ENCODE measurements around the gene GATA5.
A peak's percentile ranks its signal among the peaks of the same experiment; 100 is the strongest.

DNA sequence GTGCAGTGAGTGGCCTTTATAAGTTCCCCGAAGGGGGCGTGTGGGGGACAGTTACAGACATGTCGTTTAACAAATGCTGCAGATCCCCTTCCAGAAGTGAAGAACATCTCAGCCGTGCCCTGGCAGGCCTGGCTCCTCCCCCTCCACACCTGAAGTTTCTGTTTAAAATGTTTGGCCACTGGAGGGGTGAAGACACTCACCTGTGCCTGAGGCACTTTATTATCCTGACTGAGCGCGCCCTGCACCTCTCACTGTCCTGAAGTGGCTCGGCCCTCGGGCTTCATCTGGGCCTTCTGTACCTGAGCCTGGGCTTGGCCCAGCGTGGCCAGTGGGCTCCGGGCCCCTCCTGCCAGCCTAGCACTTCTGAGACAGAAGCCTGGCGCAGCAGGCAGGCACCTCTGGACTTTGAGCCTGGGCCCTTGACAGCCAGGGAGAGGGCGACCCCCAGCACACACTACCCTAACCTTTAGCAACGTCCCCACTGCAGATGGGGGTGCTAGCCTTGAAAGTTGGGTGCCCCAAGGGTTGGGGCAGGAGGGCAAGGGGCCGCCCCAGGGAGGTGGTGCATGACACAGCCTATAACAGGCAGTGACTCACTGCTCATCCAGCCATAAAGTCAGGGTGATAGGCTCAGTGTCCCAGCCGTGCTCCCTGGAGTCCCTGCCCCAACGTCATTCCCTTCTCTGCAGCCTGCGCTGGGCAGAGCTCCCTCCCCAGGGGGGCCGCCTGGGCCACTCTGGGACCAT, 13.6 kb upstream of the GATA5 start:
- TF ChIP-seq TEAD4 (IDR thresholded peaks at IDR 0.05) (no peak), CREB1 (IDR thresholded peaks at IDR 0.05; ENCODE audit: low read depth) (no peak), ZBTB7A (IDR thresholded peaks at IDR 0.05; ENCODE audit: low read depth) (peak; percentile 38; the same call in 1 of the 2 replicates), CEBPB (IDR thresholded peaks at IDR 0.05) (no peak), REST (IDR thresholded peaks at IDR 0.05; ENCODE audit: low read depth) (no peak), TAF1 (IDR thresholded peaks at IDR 0.05; ENCODE audit: low read depth) (no peak), RAD21 (IDR thresholded peaks at IDR 0.05; ENCODE audit: low read depth) (no peak), EP300 (IDR thresholded peaks at IDR 0.05; ENCODE audit: borderline replicate concordance) (no peak), TCF12 (IDR thresholded peaks at IDR 0.05; ENCODE audit: low read depth) (no peak), YY1 (IDR thresholded peaks at IDR 0.05; ENCODE audit: low read depth) (no peak)
- TF ChIP-seq, protein P1, sequence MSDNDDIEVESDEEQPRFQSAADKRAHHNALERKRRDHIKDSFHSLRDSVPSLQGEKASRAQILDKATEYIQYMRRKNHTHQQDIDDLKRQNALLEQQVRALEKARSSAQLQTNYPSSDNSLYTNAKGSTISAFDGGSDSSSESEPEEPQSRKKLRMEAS (IDR thresholded peaks at IDR 0.05): no peak
